Ishikawa (cell line): ENCODE data around the gene TRIM68.

Experiments used
- CEBPB ChIP-seq: IDR thresholded peaks from 2 replicates; pipeline ENCODE4 v1.6.1; 2012
- EP300 ChIP-seq: IDR thresholded peaks from 2 replicates; pipeline ENCODE4 v1.6.1; 2012; ENCODE audit warnings: borderline replicate concordance
- FOXM1 ChIP-seq: IDR thresholded peaks from 2 replicates; pipeline ENCODE4 v1.6.1; 2012; ENCODE audit warnings: low read depth, borderline replicate concordance
- NFIC ChIP-seq: IDR thresholded peaks from 2 replicates; pipeline ENCODE4 v1.6.1; 2012
- REST ChIP-seq: IDR thresholded peaks from 2 replicates; pipeline ENCODE4 v1.6.1; 2012; ENCODE audit warnings: low read depth, mild to moderate bottlenecking
- TAF1 ChIP-seq: IDR thresholded peaks from 2 replicates; pipeline ENCODE4 v1.6.1; 2012; ENCODE audit warnings: low read depth, mild to moderate bottlenecking
- TCF12 ChIP-seq: IDR thresholded peaks from 2 replicates; pipeline ENCODE4 v1.6.1; 2012; ENCODE audit warnings: low read depth
- YY1 ChIP-seq: IDR thresholded peaks from 2 replicates; pipeline ENCODE4 v1.6.1; 2012; ENCODE audit warnings: low read depth
- ZBTB7A ChIP-seq: IDR thresholded peaks from 2 replicates; pipeline ENCODE4 v1.6.1; 2012; ENCODE audit warnings: low read depth
- TF ChIP-seq, protein P1 (sequence below): IDR thresholded peaks from 2 replicates; pipeline ENCODE4 v1.6.1; 2012

DNA sequence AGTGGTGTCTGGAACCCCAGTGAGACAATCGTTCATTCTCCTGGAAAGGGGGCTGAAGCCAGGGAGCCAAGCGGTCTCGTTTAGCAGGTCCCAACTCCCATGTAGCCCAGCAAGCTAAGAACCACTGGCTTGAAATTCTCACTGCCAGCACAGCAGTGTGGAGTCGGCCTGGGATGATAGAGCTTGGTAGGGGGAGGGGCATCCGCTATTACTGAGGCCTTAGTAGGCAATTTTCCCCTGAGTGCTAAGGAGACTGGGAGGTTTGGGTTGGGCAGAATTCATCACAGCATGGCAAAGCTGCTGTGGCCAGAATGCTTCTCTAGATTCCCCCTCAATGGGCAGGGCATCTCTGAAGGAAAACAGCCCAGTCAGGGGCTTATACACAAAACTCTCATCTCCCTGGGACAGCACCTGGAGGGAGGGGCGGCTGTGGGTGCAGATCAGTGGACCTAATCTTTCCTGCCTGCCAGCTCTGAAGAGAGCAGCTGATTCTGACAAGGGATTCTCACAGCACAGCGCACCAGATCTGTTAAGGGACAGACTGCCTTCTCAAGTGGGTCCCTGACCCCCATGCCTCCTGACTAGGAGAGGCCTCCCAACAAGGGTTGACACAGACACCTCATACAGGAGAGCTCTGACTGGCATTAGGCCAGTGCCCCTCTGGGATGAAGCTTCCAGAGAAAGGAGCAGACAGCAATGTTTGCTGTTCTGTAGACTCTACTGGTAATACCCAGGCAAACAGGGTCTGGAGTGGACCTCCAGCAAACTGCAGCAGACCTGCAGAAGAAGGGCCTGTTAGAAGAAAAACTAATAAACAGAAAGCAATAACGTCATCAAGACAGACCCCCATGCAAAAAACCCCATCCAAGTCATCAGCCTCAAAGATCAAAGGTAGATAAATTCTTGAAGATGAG lies 48.2 kb downstream of the TRIM68 start:
- TF ChIP-seq FOXM1 (no peak), EP300 (no peak), TAF1 (no peak), YY1 (no peak), REST (no peak), ZBTB7A (no peak), TCF12 (no peak), CEBPB (no peak), NFIC (no peak)
- TF ChIP-seq, protein P1, sequence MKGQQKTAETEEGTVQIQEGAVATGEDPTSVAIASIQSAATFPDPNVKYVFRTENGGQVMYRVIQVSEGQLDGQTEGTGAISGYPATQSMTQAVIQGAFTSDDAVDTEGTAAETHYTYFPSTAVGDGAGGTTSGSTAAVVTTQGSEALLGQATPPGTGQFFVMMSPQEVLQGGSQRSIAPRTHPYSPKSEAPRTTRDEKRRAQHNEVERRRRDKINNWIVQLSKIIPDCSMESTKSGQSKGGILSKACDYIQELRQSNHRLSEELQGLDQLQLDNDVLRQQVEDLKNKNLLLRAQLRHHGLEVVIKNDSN = no peak
